Cardiac fibroblast (primary cell): ENCODE measurements around the gene ZBTB7C.
"Not testable (repeated sequence)": the region's sequence is repeated elsewhere in the genome, so short reads cannot be mapped to it uniquely, and the experiment has no call there.

ENCODE experiments used
- DNase-seq, 2 donors: peaks; one replicate each; pipeline versions ENCODE4 v3.0.0 to v3.0.0-alpha.2; 2010; ENCODE audit warnings: low read depth in 2 of 2
- H3K4me3 ChIP-seq, 2 donors: replicated peaks in 1 of 2; 1 replicate in 1 of 2; 2 replicates in 1 of 2; pipeline ENCODE4 v1.5.1; 2011; ENCODE audit warnings: low read depth in 2 of 2, low read length in 2 of 2, mild to moderate bottlenecking in 2 of 2, moderate library complexity in 1 of 2
- CTCF ChIP-seq: IDR thresholded peaks from one replicate; pipeline ENCODE4 v1.5.1; 2011; ENCODE audit warnings: low read depth, mild to moderate bottlenecking, low read length, inconsistent platforms

The ZBTB7C gene

GRCh38 chr18:48440924-48441323, 31.7 kb upstream of the ZBTB7C start:
- TF ChIP-seq CTCF = no peak
- DNase-seq = no peak
- no peak overlapping the region for H3K4me3 ChIP-seq

GRCh38 chr18:48436907-48437306, 27.7 kb upstream of the ZBTB7C start:
- H3K4me3 ChIP-seq = no peak overlapping the region
- no peak for DNase-seq
- TF ChIP-seq CTCF = no peak

GRCh38 chr18:48434382-48434781, 25.2 kb upstream of the ZBTB7C start:
- not testable (repeated sequence) for DNase-seq, H3K4me3 ChIP-seq

GRCh38 chr18:48433541-48433940, 24.4 kb upstream of the ZBTB7C start:
- TF ChIP-seq CTCF = no peak
- DNase-seq = no peak
- no peak overlapping the region for H3K4me3 ChIP-seq

- DNase-seq = no peak
- TF ChIP-seq CTCF = no peak
- H3K4me3 ChIP-seq = no peak overlapping the region
Observed at GRCh38 chr18:48430150-48430549, 21.0 kb upstream of the ZBTB7C start.

GRCh38 chr18:48428475-48429177, 19.4 kb upstream of the ZBTB7C start:
- no peak for DNase-seq
- TF ChIP-seq CTCF = no peak
- no peak overlapping the region for H3K4me3 ChIP-seq

- TF ChIP-seq CTCF = no peak
- no peak overlapping the region for H3K4me3 ChIP-seq
- DNase-seq = no peak
Observed at GRCh38 chr18:48422947-48423378, 13.8 kb upstream of the ZBTB7C start.
